ENCODE data around the gene CCDC6.

CCDC6 gene

GRCh38 chr10:59847888-59848287 lies 58.5 kb downstream of the CCDC6 start:
- H3K27ac ChIP-seq (ENCODE audit: extremely low read depth, low read depth, low read length) = no peak overlapping the region
- H3K4me1 ChIP-seq (ENCODE audit: control insufficient read depth, insufficient read depth, low read length) = no peaks in the 10 kb centered on the region
- H3K4me3 ChIP-seq (ENCODE audit: low read depth, low read length) = no peak overlapping the region
- no peaks in the 10 kb centered on the region for H3K9me3 ChIP-seq (ENCODE audit: control insufficient read depth, insufficient read depth, low read depth, low read length)
- CTCF ChIA-PET = interaction anchor here (1.2 kb wide), 1 partner anchor 17 kb away, joined by 3 read pairs; no protein-coding TSS in a partner anchor
- TF ChIP-seq ZXDB (tag by site-specific recombination; IDR thresholded peaks at IDR 0.05) = no peak
- TF ChIP-seq ZNF239 (tag by site-specific recombination; IDR thresholded peaks at IDR 0.05) = no peak
- TF ChIP-seq, protein P1, sequence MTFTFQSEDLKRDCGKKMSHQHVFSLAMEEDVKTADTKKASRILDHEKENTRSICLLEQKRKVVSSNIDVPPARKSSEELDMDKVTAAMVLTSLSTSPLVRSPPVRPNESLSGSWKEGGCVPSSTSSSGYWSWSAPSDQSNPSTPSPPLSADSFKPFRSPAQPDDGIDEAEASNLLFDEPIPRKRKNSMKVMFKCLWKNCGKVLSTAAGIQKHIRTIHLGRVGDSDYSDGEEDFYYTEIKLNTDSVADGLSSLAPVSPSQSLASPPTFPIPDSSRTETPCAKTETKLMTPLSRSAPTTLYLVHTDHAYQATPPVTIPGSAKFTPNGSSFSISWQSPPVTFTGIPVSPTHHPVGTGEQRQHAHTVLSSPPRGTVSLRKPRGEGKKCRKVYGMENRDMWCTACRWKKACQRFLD (tag by site-specific recombination; IDR thresholded peaks at IDR 0.05) = no peak
- TF ChIP-seq ZNF707 (tag by site-specific recombination; IDR thresholded peaks at IDR 0.05) = no peak
- no peak for TF ChIP-seq ZNF521 (tag by site-specific recombination; IDR thresholded peaks at IDR 0.05)
- TF ChIP-seq ZNF549 (tag by site-specific recombination; IDR thresholded peaks at IDR 0.05) = no peak
- TF ChIP-seq, protein P2, sequence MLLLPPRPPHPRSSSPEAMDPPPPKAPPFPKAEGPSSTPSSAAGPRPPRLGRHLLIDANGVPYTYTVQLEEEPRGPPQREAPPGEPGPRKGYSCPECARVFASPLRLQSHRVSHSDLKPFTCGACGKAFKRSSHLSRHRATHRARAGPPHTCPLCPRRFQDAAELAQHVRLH (tag by site-specific recombination; IDR thresholded peaks at IDR 0.05) = no peak
- TF ChIP-seq ZNF248 (tag by site-specific recombination; IDR thresholded peaks at IDR 0.05) = no peak
- TF ChIP-seq RBAK (tag by site-specific recombination; IDR thresholded peaks at IDR 0.05) = no peak
- TF ChIP-seq ZNF404 (tag by site-specific recombination; IDR thresholded peaks at IDR 0.05) = no peak
- no peak for TF ChIP-seq ZNF211 (tag by site-specific recombination; IDR thresholded peaks at IDR 0.05; ENCODE audit: low read depth)
- TF ChIP-seq PRDM1 (tag by site-specific recombination; IDR thresholded peaks at IDR 0.05) = no peak
- no peak for TF ChIP-seq ZFP41 (tag by site-specific recombination; IDR thresholded peaks at IDR 0.05; ENCODE audit: borderline replicate concordance)
- no peak for TF ChIP-seq SETDB1 (IDR thresholded peaks at IDR 0.05; ENCODE audit: insufficient read length, low read length)
- TF ChIP-seq SCRT2 (tag by site-specific recombination; IDR thresholded peaks at IDR 0.05) = no peak
- TF ChIP-seq SP3 (tag by site-specific recombination; IDR thresholded peaks at IDR 0.05) = no peak
- H3K36me3 ChIP-seq (ENCODE audit: control insufficient read depth in 2 of 2, insufficient read depth in 1 of 2, low read length in 2 of 2) = peaks cover 0 to 17% of the 10 kb centered on the region in 2 experiments; a peak in 1 of 3 replicates
- POLR2A ChIA-PET = interaction anchor here (0.5 kb wide), 1 partner anchor 29 kb away, joined by 4 read pairs; no protein-coding TSS in a partner anchor

GRCh38 chr10:59847326-59847725 lies 59.0 kb downstream of the CCDC6 start:
- Histone ChIP-seq H3K9me3 (ENCODE audit: control insufficient read depth, insufficient read depth, low read depth, low read length) (no peaks in the 10 kb centered on the region), H3K36me3 (ENCODE audit: control insufficient read depth in 2 of 2, insufficient read depth in 1 of 2, low read length in 2 of 2) (peaks cover 0 to 17% of the 10 kb centered on the region in 2 experiments; a peak in 1 of 3 replicates), H3K27ac (ENCODE audit: extremely low read depth, low read depth, low read length) (no peak overlapping the region), H3K4me3 (ENCODE audit: low read depth, low read length) (no peak overlapping the region), H3K4me1 (ENCODE audit: control insufficient read depth, insufficient read depth, low read length) (no peaks in the 10 kb centered on the region)
- ChIA-PET POLR2A (no interaction called here), CTCF (no interaction called here)
- TF ChIP-seq WT1 (tag by site-specific recombination; IDR thresholded peaks at IDR 0.05) = no peak
- TF ChIP-seq PATZ1 (tag by site-specific recombination; IDR thresholded peaks at IDR 0.05) = no peak
- TF ChIP-seq RBAK (tag by site-specific recombination; IDR thresholded peaks at IDR 0.05) = no peak
- no peak for TF ChIP-seq ZBTB8A (tag by site-specific recombination; IDR thresholded peaks at IDR 0.05)

DNA sequence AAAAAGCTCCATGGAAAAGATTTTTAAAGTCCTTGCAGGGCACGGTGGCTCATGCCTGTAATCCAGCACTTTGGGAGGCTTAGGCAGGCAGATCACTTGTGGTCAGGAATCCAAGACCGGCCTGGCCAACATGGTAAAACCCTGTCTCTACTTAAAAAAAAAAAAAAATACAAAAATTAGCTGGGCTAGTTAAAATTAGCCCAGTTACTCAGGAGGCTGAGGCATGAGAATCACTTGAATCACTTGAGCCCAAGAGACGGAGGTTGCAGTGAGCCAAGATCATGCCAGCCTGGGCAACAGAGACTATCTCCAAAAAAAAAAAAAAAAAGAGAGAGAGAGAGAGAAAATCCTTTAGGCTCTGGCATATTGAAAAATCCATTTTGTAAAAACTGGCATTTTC lies 61.9 kb downstream of the CCDC6 start:
- no peak for TF ChIP-seq ZNF488 (tag by site-specific recombination; IDR thresholded peaks at IDR 0.05)
- no peak for TF ChIP-seq ZNF600 (tag by site-specific recombination; IDR thresholded peaks at IDR 0.05)
- no peak for TF ChIP-seq ZNF112 (tag by site-specific recombination; IDR thresholded peaks at IDR 0.05)
- no peak for TF ChIP-seq ZBTB10 (tag by site-specific recombination; IDR thresholded peaks at IDR 0.05)
- no peak for TF ChIP-seq ZNF223 (tag by site-specific recombination; IDR thresholded peaks at IDR 0.05)
- no peak overlapping the region for H3K4me3 ChIP-seq (ENCODE audit: low read depth, low read length)
- ChIA-PET CTCF (interaction anchor here (0.7 to 3.4 kb wide), 2 partner anchors 14 to 143 kb away, joined by 3 to 17 read pairs; no protein-coding TSS in a partner anchor), POLR2A (no interaction called here)
- no peaks in the 10 kb centered on the region for H3K9me3 ChIP-seq (ENCODE audit: control insufficient read depth, insufficient read depth, low read depth, low read length)
- no peak overlapping the region for H3K27ac ChIP-seq (ENCODE audit: extremely low read depth, low read depth, low read length)
- H3K36me3 ChIP-seq (ENCODE audit: control insufficient read depth in 2 of 2, insufficient read depth in 1 of 2, low read length in 2 of 2) = peaks cover 0 to 11% of the 10 kb centered on the region in 2 experiments; a peak in 2 of 3 replicates
- H3K4me1 ChIP-seq (ENCODE audit: control insufficient read depth, insufficient read depth, low read length) = no peaks in the 10 kb centered on the region
